LNCAP (cell line): ENCODE data around the gene PASK.

Experiments used
- CTCF ChIP-seq: fragments of 450-650 bp; IDR thresholded peaks from 2 replicates; pipeline ENCODE4 v1.5.1; 2017; ENCODE audit warnings: mild to moderate bottlenecking

The PASK gene

GRCh38 chr2:241087420-241088268, 61.6 kb downstream of the PASK start:
- TF ChIP-seq CTCF, result no peak

DNA sequence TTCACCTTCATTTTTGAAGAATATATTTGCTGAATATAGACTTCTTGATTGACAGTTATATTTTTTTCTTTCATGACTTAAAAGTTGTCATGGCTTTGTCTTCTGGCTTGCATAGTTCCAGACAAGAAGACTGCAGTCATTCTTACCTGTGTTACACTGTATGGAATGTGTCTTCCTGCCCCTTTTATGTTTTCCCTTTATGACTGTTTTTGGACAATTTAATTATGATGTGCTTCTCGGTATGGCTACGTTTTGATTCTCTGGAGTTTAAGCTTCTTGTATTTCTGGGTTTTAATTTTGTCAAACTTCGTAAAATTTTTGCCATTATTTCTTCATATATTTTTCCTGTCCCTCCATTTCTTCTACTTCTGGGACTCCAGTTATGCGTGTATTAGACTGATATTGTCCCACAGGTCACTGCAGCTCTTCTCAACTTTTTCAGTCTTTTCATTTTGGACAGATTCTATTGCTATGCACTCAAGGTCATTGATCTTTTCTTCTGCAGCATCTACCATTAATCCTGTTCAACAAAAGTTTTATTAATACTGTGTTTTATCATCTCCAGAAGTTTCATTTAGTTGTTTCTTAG, 64.3 kb downstream of the PASK start:
- TF ChIP-seq CTCF, result no peak

DNA sequence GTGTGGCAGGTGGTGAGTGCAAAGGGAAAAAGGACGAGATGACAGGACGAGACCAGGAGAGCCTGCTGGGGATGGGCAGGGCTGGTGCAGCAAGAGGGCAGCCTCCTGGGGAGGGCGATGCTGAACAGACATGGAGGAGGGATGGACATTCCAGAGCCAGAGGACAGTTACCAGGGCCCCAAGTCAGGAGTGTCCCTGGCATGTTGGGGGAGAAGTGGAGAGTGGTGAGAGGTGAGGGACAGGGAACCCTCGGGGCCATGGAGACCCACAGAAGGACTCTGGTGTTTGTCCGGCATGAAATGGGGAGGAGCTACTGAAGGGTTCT, 66.2 kb downstream of the PASK start:
- TF ChIP-seq CTCF, result no peak

DNA sequence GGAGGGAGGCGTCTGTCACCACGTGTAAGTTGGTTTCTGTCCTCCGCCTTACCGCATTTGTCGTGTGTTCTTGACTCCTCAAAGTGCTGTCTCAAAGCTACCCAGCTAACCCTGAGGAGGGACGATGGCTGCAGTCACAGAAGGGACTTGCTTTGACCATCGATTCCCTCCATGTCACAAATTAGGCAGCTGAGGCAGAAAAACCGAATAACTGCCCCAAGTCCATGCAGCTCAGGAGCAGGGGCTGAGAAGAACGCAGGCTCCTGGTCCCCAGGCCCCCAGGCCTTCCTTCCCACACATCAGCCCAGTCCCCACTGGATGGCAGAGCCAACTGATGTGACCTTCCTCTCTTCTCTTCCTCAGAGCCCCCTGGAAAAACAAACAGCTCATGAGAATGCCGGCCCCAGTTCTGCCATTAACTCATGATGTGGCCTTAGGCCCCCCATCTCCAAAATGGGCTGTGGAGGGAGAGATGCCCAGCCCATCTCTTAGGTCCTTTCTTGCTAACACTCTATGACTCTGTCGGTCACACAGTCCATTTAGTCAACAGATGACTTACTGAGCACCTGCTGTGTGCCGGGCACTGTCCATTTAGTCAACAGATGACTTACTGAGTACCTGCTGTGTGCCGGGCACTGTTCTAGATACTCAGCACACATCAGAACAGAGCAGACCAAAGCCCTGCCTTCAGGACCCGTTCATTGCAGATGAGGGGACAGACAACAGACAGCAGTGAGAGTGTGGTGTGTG, 66.8 kb downstream of the PASK start:
- TF ChIP-seq CTCF, result no peak

DNA sequence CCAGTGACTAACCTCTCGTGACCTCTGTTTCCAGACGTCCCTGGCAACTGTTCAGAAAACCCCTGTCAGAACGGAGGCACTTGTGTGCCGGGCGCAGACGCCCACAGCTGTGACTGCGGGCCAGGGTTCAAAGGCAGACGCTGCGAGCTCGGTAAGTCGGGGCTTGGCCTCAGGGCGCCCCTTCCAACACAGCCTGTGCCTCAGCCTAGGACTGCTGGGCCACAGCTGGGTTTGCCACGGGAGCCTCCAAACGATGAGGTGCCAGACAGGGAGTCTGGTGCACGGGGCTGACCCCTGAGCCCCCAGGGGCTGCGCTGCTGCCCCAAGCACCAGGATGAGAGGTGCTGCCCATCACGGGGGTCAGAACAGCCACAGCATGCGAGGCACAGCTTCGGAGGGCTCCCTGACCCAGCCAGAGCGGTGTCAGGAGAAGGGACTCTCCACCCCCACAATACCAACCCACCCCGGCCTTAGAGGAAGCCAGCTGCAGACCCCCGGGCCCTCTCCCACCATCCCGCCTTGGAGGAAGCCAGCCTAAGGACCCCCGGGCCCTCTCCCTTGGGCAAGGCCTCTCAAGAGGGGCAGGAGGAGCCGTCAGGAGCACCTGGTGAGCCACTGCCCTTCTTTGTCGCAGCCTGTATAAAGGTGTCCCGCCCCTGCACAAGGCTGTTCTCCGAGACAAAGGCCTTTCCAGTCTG, 67.5 kb downstream of the PASK start:
- TF ChIP-seq CTCF, result no peak

DNA sequence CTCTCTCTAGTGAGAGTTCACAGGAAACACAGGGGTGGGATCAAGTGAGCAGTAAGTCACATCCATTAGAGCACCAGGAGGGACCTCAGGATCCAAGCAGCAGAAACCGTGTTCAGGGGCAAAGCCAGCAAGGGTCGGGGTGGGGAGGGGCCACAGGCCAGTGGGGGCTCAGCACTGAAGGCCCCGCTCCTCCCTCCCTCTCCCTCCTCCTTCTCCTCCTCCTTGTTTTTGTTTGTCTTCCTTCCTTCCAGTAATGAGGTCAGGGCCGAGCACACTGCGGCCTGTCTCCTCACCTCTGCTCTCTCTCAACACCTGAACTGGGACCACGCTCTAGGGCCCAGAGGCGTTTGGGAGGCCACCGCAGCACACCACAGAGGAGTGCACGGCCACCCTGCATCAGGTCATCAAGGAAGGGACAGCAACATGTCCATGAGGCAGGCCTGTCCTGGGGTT, 68.1 kb downstream of the PASK start:
- no peak for TF ChIP-seq CTCF
